Endothelial cell of umbilical vein (primary cell): ENCODE measurements around the gene NPLOC4. TPM values are rescaled to one million over a fixed set of nuclear protein-coding genes. Genes with fewer than 3 reads are reported as not detected.

Experiments used
- BruUV-seq: library from RNA; stranded (reverse); fragments of 400-500 nt; replicated peaks from 2 replicates; lab custom pipeline; 2021; lab: Mats Ljungman, UMichigan
- CTCF ChIA-PET: fragments of 300-600, 350-600 bp; sonication (Branson Sonifier 250); formaldehyde crosslinking; loops from one replicate; lab custom pipeline; 2021; ENCODE audit warnings: antibody characterized with exemption, inconsistent platforms; lab: Charles Lee
- POLR2A ChIA-PET: fragments of 300-600, 350-600 bp; sonication (Branson Sonifier 250); formaldehyde crosslinking; loops from one replicate; lab custom pipeline; 2021; ENCODE audit warnings: antibody characterized with exemption, inconsistent platforms; lab: Charles Lee
- DNase-seq: peaks from one replicate; pipeline ENCODE4 v3.0.0-alpha.2; 2011; ENCODE audit warnings: low read depth, low spot score
- FAIRE-seq: peaks from 2 replicates; lab custom pipeline; 2011; peaks lifted over from hg19 to GRCh38; lab: Jason Lieb, UNC
- H2AFZ ChIP-seq: 2 replicates; pipeline ENCODE4 v1.6.0; 2012; ENCODE audit warnings: low read depth, low read length, control low read depth, inconsistent platforms
- H3K27ac ChIP-seq: 2 replicates; pipeline ENCODE4 v1.5.1; 2011; ENCODE audit warnings: low read depth, mild to moderate bottlenecking, control low read depth, low read length, moderate library complexity; ENCODE audit not compliant: insufficient read depth
- H3K27me3 ChIP-seq, 2 experiments: 2 replicates each; pipeline versions ENCODE4 v1.6.0 to v1.6.1; 2011; ENCODE audit warnings: low read length in 2 of 2, mixed read lengths in 1 of 2; ENCODE audit not compliant: control insufficient read depth in 2 of 2, insufficient read depth in 2 of 2
- H3K36me3 ChIP-seq, 2 experiments: 2 replicates in 1 of 2; 3 replicates in 1 of 2; pipeline ENCODE4 v1.5.1; 2011; ENCODE audit warnings: low read length in 2 of 2, mild to moderate bottlenecking in 1 of 2, moderate library complexity in 1 of 2; ENCODE audit not compliant: control insufficient read depth in 2 of 2, insufficient read depth in 2 of 2; ENCODE audit errors: extremely low read depth in 1 of 2
- H3K4me1 ChIP-seq: 3 replicates; pipeline ENCODE4 v1.5.1; 2011; ENCODE audit warnings: mild to moderate bottlenecking, low read length; ENCODE audit not compliant: control insufficient read depth, insufficient read depth; ENCODE audit errors: extremely low read depth
- H3K4me2 ChIP-seq: 2 replicates; pipeline ENCODE4 v1.6.1; 2011; ENCODE audit warnings: low read length, control low read depth, mixed read lengths; ENCODE audit not compliant: insufficient read depth
- H3K4me3 ChIP-seq, 3 experiments: fragments of 200-600 bp in 1 of 3; sonication (generic), shearing (Covaris generic) in 1 of 3; replicated peaks in 1 of 3; 2 replicates each; pipeline ENCODE4 v1.5.1; 2011 to 2016; ENCODE audit warnings: control low read depth in 3 of 3, low read length in 3 of 3, mild to moderate bottlenecking in 2 of 3, inconsistent platforms in 1 of 3, low read depth in 1 of 3, moderate library complexity in 1 of 3; ENCODE audit not compliant: insufficient read depth in 1 of 3
- H3K79me2 ChIP-seq: 2 replicates; pipeline ENCODE4 v1.6.0; 2012; ENCODE audit warnings: low read length, inconsistent platforms; ENCODE audit not compliant: control insufficient read depth, insufficient read depth
- H3K9ac ChIP-seq: replicated peaks from 2 replicates; pipeline ENCODE3; 2011; ENCODE audit warnings: low read length, control low read depth; ENCODE audit not compliant: insufficient read depth; ENCODE audit errors: extremely low read depth
- H3K9me1 ChIP-seq: replicated peaks from 3 replicates; pipeline ENCODE4 v1.6.0; 2011; ENCODE audit warnings: mild to moderate bottlenecking, low read length; ENCODE audit not compliant: control insufficient read depth, insufficient read depth; ENCODE audit errors: extremely low read depth
- H3K9me3 ChIP-seq: replicated peaks from 2 replicates; pipeline ENCODE4 v1.5.1; 2012; ENCODE audit warnings: low read length, inconsistent platforms; ENCODE audit not compliant: control insufficient read depth, insufficient read depth
- H4K20me1 ChIP-seq: replicated peaks from 2 replicates; pipeline ENCODE3; 2011; ENCODE audit warnings: mild to moderate bottlenecking, low read length; ENCODE audit not compliant: control insufficient read depth, insufficient read depth; ENCODE audit errors: extremely low read depth
- CTCF ChIP-seq, 2 donors: IDR thresholded peaks; 1 replicate in 1 of 2; 2 replicates in 1 of 2; pipeline ENCODE4 v1.5.1; 2011; ENCODE audit warnings: low read length in 2 of 2, mild to moderate bottlenecking in 2 of 2, moderate library complexity in 2 of 2, control low read depth in 1 of 2, inconsistent platforms in 1 of 2, low read depth in 1 of 2; ENCODE audit not compliant: insufficient read depth in 1 of 2; ENCODE audit errors: extremely low read depth in 1 of 2
- dilution Hi-C: fragments of 300-500 bp; cut with MboI; formaldehyde crosslinking; loops from one replicate; pipeline ENCODE4 v1.15.0; 2019; ENCODE audit warnings: low sequenced_read_pairs; ENCODE audit not compliant: extremely low pct_ligation_motif_present
- intact Hi-C: fragments of 100-400 bp; cut with micrococcal nuclease; formaldehyde crosslinking; loops from one replicate; pipeline ENCODE4 v1.10.0; 2022
- polyA plus RNA-seq, 4 experiments: library from polyadenylated mRNA; depleted of rRNA in 3 of 4; stranded (reverse) in 3 of 4; unstranded in 1 of 4; fragments of >200 nt; gene quantifications; 2 replicates each; pipeline versions ENCODE4 v1.2.1 to v1.2.3, GENCODE V29; 2011 to 2012; ENCODE audit warnings: missing spikeins in 1 of 4
- total RNA-seq: library from RNA; stranded (reverse); gene quantifications from 2 replicates; pipeline ENCODE4 v1.2.3, GENCODE V29; 2021
- TF ChIP-seq, protein P1 (sequence below): IDR thresholded peaks from 2 replicates; pipeline ENCODE4 v1.6.1; 2011; ENCODE audit not compliant: insufficient read depth, insufficient read length

The NPLOC4 gene
- total and polyA plus RNA-seq, 2 donors (not counting 3 experiments of a cell fraction or from before 2014, with no cell fraction given), result 150 to 175 TPM

- Histone ChIP-seq H3K27me3 (peaks cover 5 to 18% of the 10 kb centered on the region in 2 experiments), H3K79me2 (no peaks in the 10 kb centered on the region), H3K36me3 (no peaks in the 10 kb centered on the region), H3K9me1 (no peaks in the 10 kb centered on the region), H3K4me1 (peaks cover 3% of the 10 kb centered on the region), H3K4me2 (no peak overlapping the region), H3K4me3 (no peak overlapping the region), H3K9ac (no peak overlapping the region), H3K9me3 (no peaks in the 10 kb centered on the region), H2AFZ (no peak overlapping the region), H3K27ac (no peak overlapping the region), H4K20me1 (no peaks in the 10 kb centered on the region)
- no peak for DNase-seq
- FAIRE-seq, result no peak
- no peak for TF ChIP-seq CTCF (IDR thresholded peaks at IDR 0.05; ENCODE audit: extremely low read depth in 1 of 2, insufficient read depth in 1 of 2, low read depth in 1 of 2, low read length in 2 of 2)
- TF ChIP-seq, protein P1, sequence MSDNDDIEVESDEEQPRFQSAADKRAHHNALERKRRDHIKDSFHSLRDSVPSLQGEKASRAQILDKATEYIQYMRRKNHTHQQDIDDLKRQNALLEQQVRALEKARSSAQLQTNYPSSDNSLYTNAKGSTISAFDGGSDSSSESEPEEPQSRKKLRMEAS, result no peak
- ChIA-PET POLR2A (interaction anchor here (1.0 kb wide), 1 partner anchor 33 kb away, joined by 3 read pairs; no protein-coding TSS in a partner anchor), CTCF (no interaction called here)
- intact Hi-C loops, result no loop called here
- BruUV-seq, result no TSS peak
- dilution Hi-C loops, result no loop called here
Measured at GRCh38 chr17:81533339-81534141, 103.4 kb downstream of the NPLOC4 start.
